ENCODE measurements around the gene ZBTB34. TPM values are rescaled to one million over a fixed set of nuclear protein-coding genes. Genes with fewer than 3 reads are reported as not detected.

The ZBTB34 gene
- total and polyA plus RNA-seq, 2 of the 4 experiments (the other 2 are of a cell fraction): 2.7 to 3.1 TPM

DNA sequence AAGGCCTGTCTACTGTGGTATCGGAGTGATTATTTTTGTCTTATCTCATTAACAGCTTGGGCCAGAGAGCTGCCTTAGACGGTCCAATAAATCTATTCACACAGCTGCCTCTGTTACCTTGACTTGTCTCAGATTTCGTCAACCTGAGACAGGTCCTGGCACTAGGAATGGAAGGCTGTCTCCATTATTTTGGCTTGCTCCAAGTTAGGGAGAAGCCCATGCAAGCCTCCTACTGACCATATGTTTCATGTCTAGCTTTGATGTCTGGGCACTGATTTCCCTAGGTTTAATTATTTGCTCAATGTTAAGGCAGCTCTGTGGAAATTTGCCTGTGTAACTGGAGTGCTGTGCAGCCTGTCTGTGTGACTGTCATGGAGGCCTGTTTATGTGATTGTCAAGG is 41.8 kb downstream of the ZBTB34 start:
- 17% methylated on average over 1 of the region's 3 CpGs; no CpG with 5 or more reads in 1 of the 2 experiments for WGBS, 2 experiments (ENCODE audit: extremely low coverage in 2 of 2, insufficient read length in 1 of 2)
- H3K27me3 ChIP-seq (ENCODE audit: control insufficient read depth, insufficient read depth, low read length): peaks cover 21% of the 10 kb centered on the region
- H2AK5ac ChIP-seq (ENCODE audit: low read depth, low read length): no peak overlapping the region
- no peak overlapping the region for H2AFZ ChIP-seq (replicated peaks; ENCODE audit: low read length, poor library complexity)
- CTCF ChIA-PET: no interaction called here
- no peak overlapping the region for H3K9ac ChIP-seq (ENCODE audit: low read depth, low read length)
- H3K4me1 ChIP-seq (ENCODE audit: control insufficient read depth, insufficient read depth, low read length): no peaks in the 10 kb centered on the region
- H3K36me3 ChIP-seq (ENCODE audit: control insufficient read depth, insufficient read depth, low read length): no peaks in the 10 kb centered on the region
- BruUV-seq (replicated peaks): no TSS peak
- DNase-seq (no peak), ATAC-seq (ENCODE audit: low read depth) (no peak)
- no peak overlapping the region for H3K4me2 ChIP-seq (ENCODE audit: low read depth, low read length)
- no peaks in the 10 kb centered on the region for H4K20me1 ChIP-seq (ENCODE audit: insufficient read depth, low read length)
- no peak overlapping the region for H4K91ac ChIP-seq (ENCODE audit: insufficient read depth, low read depth, low read length)
- H3K9me3 ChIP-seq (ENCODE audit: control insufficient read depth, insufficient read depth, low read length): peaks cover 7% of the 10 kb centered on the region
- H2BK120ac ChIP-seq (ENCODE audit: low read depth, low read length): no peak overlapping the region
- TF ChIP-seq, protein P1, sequence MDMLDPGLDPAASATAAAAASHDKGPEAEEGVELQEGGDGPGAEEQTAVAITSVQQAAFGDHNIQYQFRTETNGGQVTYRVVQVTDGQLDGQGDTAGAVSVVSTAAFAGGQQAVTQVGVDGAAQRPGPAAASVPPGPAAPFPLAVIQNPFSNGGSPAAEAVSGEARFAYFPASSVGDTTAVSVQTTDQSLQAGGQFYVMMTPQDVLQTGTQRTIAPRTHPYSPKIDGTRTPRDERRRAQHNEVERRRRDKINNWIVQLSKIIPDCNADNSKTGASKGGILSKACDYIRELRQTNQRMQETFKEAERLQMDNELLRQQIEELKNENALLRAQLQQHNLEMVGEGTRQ (IDR thresholded peaks at IDR 0.05; ENCODE audit: low read depth, low read length): no peak
- no peak for TF ChIP-seq CEBPB (IDR thresholded peaks at IDR 0.05; ENCODE audit: low read depth, low read length)
- TF ChIP-seq MAZ (IDR thresholded peaks at IDR 0.05; ENCODE audit: borderline replicate concordance, low read depth, low read length): no peak
- TF ChIP-seq RFX5 (IDR thresholded peaks at IDR 0.05; ENCODE audit: low read depth, low read length): no peak
- intact Hi-C loops (cut with micrococcal nuclease): no loop called here
- H3K79me1 ChIP-seq (ENCODE audit: low read depth in 1 of 2, low read length in 2 of 2): no peaks in the 10 kb centered on the region
- dilution Hi-C loops (cut with HindIII; ENCODE audit: low sequenced_read_pairs, unreplicated experiment): no loop called here
- no peak overlapping the region for H3K56ac ChIP-seq (ENCODE audit: extremely low read depth, insufficient read depth, low read length)
- H3K4me3 ChIP-seq (ENCODE audit: insufficient read depth, low read depth, low read length): no peak overlapping the region
- in situ Hi-C loops (cut with MboI; ENCODE audit: low sequenced_read_pairs): no loop called here
- H3K9me1 ChIP-seq (ENCODE audit: insufficient read depth, low read length): no peaks in the 10 kb centered on the region
- H3K27ac ChIP-seq (ENCODE audit: insufficient read depth, low read length): no peak overlapping the region
- no peak overlapping the region for H3K14ac ChIP-seq (replicated peaks; ENCODE audit: low read depth, low read length)
- POLR2A ChIA-PET (ENCODE audit: unreplicated experiment): no interaction called here
- no peak overlapping the region for H2BK5ac ChIP-seq (ENCODE audit: low read depth, low read length, poor library complexity, severe bottlenecking)
- H3K4ac ChIP-seq (ENCODE audit: low read depth, low read length): no peak overlapping the region
- no peak overlapping the region for H4K8ac ChIP-seq (ENCODE audit: low read depth in 2 of 2, low read length in 2 of 2)
- H4K5ac ChIP-seq (ENCODE audit: low read depth, low read length): no peak overlapping the region
- H2BK20ac ChIP-seq (ENCODE audit: low read depth, low read length): no peak overlapping the region
- H3K23ac ChIP-seq (ENCODE audit: low read depth, low read length): no peak overlapping the region
- no peak overlapping the region for H3K18ac ChIP-seq (ENCODE audit: low read depth, low read length)
- no peak overlapping the region for H2AK9ac ChIP-seq (replicated peaks; ENCODE audit: low read depth, low read length, poor library complexity)
- H2BK15ac ChIP-seq (ENCODE audit: low read depth, low read length): no peak overlapping the region
